HG03342 (cell line): ENCODE results near the gene CUL7.
"Not testable (repeated sequence)": the region's sequence is repeated elsewhere in the genome, so short reads cannot be mapped to it uniquely, and the experiment has no call there.

Experiments used
- ATAC-seq: cut with Tn5 transposase; IDR thresholded peaks from one replicate; pipeline ENCODE4 v1.9.1; 2021; ENCODE audit warnings: mild to moderate bottlenecking, moderate library complexity; ENCODE audit not compliant: unreplicated experiment

CUL7 gene

GRCh38 chr6:43053545-43054205 is at the start of gene CUL7:
TSS of gene CUL7 (minus strand) at chr6:43053851. CDS start at chr6:43052788, 1,063 bp downstream.
- peak; percentile 89 for ATAC-seq

GRCh38 chr6:43101497-43101896 is 47.8 kb upstream of the CUL7 start:
- ATAC-seq = no peak

GRCh38 chr6:43097502-43097901 is 43.9 kb upstream of the CUL7 start:
- no peak for ATAC-seq

GRCh38 chr6:43097098-43097489 is 43.4 kb upstream of the CUL7 start:
- no peak for ATAC-seq

- no peak for ATAC-seq
Measured at GRCh38 chr6:43096451-43097097, 42.9 kb upstream of the CUL7 start.

GRCh38 chr6:43095939-43096338 is 42.3 kb upstream of the CUL7 start:
- no peak for ATAC-seq

GRCh38 chr6:43093436-43094289 is 40.0 kb upstream of the CUL7 start:
- ATAC-seq = no peak

GRCh38 chr6:43092635-43093034 is 39.0 kb upstream of the CUL7 start:
- ATAC-seq = no peak

GRCh38 chr6:43091436-43091991 is 37.9 kb upstream of the CUL7 start:
- no peak for ATAC-seq

- ATAC-seq = no peak
Measured at GRCh38 chr6:43091020-43091419, 37.4 kb upstream of the CUL7 start.

GRCh38 chr6:43090559-43090956 is 36.9 kb upstream of the CUL7 start:
- ATAC-seq = no peak

GRCh38 chr6:43089874-43090558 is 36.4 kb upstream of the CUL7 start:
- ATAC-seq = no peak

- ATAC-seq = no peak
Measured at GRCh38 chr6:43089467-43089866, 35.8 kb upstream of the CUL7 start.

GRCh38 chr6:43088654-43089056 is 35.0 kb upstream of the CUL7 start:
- no peak for ATAC-seq

- no peak for ATAC-seq
Measured at GRCh38 chr6:43086022-43086658, 32.5 kb upstream of the CUL7 start.

GRCh38 chr6:43082806-43083655 is 29.4 kb upstream of the CUL7 start:
- ATAC-seq = no peak

GRCh38 chr6:43081922-43082321 is 28.3 kb upstream of the CUL7 start:
- not testable (repeated sequence) for ATAC-seq

- no peak for ATAC-seq
Measured at GRCh38 chr6:43081043-43081442, 27.4 kb upstream of the CUL7 start.

GRCh38 chr6:43078691-43079090 is 25.0 kb upstream of the CUL7 start:
- no peak for ATAC-seq
